ENCODE data around the gene RBM19.

Gene RBM19

DNA sequence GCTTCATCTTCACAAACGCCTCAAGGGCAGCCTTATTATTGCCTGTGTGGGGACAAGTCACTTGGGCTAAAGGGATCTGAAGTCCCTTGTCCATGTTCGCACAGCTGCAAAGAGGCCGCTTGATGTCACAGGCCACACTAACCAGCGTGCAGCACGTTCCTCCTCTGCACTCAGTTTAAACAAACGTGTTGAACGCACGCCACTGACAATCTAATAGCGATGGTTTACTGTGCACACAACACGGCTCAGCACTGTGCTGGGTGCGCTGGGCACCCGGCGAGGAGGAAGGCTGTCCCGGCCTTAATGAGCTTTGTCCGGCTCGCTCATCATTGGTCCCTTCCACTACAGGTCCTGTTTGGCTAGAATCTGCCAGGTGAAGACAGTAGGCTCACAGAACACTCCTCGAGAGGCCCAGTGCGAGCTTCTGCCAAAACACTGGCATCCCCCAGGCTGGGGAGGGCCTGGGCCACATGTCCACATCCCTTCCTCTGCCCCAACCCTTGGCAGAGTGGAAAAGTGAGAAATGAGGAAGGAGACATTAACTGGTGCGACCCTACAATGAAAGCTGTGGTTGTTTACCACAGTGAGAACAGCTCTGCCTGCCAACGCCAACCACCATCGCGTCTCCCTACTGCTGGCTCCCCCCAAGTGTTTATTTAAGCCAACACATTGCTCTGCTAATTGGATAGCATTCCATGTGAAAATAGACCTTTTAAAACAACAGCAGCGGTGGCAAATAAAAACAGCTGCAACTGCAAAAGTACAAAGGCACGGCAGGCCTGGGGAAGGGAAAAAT, 113.2 kb downstream of the RBM19 start:
- DNase-seq, result no peak

DNA sequence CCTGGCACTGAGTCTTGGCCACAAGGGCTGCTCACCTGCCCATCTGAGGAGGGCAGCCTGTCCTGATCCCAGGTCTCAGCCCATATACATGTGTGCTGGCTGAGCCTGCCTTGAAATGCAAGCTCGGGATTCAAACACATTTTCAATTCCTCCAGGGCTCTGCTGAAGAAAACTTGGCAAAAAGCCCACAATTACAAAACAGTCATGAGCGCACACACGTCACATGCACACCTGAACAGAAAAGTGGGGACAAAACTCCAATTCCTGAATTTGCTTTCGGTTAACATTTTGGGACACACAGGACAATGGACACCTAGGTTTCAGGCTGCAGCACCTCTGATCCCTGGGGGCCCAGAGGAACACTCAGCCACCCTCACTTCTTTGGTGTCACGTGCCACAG, 113.9 kb downstream of the RBM19 start:
- no peak for DNase-seq

DNA sequence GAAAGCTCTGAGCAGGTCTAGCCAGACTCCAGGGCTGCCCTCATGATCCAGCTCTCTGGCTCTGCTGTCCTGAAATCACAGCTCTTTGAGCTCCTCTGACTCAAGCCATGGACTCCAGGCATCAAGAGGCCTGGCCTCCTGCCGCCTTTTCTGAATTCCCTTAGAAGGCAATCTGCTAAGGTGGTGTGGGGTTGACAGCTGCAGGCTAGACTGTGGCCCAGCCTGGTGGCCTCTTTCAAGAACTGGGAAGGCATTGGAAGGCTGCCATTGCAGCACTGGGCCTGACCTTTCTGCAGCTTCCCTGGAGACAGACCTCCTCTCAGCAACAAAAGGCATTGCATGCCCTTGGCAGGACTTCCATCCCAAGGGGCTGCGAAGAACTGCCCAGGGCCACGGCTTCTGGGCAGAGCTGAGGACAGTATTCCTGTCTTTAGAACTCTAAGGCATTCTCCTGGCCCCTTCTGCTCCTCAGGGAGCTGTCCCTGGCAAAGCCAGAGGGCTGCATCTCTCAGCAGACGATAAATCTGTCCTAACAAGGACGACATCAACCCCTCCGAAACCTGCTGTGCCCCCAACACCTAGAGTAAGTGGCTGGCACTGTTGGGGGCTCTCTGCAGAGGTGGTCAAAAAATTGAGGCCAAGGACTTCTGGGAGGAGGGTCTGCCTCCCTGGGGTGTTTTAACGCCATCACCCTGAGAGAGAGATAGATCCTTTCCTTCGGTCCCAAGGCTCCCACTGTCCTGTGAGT, 115.6 kb downstream of the RBM19 start:
- DNase-seq, result no peak

DNA sequence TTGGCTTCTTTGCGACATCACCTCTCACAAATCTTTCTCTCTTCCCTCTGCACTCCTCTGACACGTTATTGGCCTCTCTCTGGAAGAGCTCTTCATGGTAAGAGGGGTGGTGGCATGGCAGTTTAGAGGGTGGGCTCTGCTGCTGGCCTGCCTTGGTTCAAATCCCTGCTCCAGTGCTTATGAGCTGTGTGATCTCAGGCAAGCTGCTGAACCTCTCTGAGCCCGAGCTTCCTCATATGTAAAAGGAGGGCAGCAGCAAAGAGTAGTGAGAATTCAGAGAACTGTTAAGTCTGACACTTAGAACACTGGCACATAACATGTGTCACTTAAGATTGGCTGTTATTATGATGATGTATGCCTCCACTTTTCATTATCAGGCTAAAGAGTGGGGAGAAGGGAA, 118.3 kb downstream of the RBM19 start:
- no peak for DNase-seq

DNA sequence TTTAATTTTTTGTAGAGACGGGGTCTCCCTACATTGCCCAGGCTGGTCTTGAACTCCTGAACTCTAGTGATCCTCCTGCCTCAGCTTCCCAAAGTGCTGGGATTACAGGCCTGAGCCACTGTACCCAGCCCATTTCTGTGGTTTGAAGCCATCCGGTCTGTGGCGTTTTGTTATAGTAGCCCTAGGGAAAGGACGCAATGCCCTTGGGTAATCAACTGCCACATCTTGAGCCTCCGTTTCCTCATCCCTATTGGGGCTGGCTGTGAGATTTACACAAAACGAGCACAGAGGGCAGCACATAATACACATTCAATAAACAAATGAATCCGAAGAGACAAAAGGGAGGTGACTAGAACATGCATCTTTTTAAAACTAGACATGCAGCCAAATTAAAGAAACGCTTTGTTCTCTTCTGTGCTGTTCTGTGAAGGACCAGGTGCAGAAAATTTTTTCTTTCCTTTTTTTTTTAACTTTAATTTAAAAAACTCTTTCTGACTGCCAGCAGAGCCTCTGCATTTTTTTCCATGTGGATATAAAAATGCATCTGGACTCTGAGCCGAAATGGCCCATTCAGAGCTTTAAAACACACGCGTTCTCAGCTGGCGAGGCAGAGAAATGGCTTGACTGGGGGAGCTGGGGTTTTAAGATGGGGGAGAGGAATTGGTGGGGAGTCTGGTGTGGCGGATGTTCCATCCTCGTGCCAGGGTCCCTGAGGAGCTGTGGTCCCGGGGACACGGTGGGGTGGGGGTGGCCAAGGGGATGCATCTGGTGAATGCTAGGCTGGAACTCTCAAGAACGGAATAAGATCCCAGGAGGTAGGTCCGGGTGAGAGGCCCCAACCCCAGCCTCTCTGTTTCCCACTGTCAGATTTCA, 119.0 kb downstream of the RBM19 start:
- no peak for DNase-seq

DNA sequence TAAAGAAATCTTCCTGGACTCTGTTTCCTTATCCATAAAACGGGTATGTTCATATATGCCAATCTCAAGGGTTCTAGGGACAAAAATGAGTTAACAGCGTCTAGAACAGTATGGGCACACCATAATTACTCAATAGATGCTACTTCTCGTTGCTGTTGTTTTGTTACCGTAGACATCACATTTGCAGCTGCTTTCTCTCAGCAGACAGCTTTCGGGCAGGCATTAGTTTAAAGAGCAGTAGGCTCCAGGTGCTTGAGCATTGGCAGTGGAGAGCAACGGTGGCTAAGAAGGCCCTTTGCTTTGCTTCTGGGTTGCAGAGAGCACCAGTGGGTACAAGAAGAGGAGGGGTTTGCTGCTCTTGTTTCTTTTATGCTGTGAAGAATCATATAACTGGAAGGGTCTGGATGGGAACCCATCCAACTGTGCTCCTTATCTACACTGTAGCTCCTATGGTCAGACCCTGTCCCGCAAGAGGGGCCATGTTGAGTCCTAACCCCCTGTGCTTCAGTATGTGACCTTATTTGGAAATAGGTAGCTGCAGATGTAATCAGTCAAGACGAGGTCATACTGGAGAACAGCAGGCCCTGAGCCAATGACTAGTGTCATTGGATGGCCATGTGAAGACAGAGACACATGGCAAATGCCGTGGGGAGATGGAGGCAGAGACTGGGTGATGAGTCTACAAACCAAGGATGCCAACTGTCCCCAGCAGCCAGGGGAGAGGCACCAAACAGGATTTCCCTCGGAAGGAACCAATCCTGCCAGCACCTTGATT, 120.0 kb downstream of the RBM19 start:
- no peak for DNase-seq

- no peak for DNase-seq
These were observed 121.5 kb downstream of the RBM19 start for GRCh38 chr12:113844495-113845210.

DNA sequence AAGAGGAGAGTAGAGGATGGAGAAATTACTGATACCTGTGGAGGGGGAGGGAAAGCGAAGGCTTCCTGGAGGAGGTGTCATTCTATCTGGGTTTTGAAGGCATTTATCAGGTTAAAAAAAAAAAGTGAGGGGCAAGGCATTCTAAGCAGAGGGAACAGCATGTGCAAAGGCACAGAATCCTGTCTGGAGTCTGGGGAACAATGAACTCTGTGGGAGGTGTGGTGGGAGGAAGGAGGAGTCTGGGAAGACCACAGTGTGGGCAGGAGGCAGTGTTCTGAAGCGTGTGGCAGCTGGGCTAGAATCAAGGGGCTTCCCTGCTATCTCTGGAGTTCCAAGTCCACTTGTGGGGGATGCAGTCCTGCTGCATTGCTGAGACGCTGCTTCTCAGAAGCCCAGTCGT, 123.4 kb downstream of the RBM19 start:
- DNase-seq, result no peak

DNA sequence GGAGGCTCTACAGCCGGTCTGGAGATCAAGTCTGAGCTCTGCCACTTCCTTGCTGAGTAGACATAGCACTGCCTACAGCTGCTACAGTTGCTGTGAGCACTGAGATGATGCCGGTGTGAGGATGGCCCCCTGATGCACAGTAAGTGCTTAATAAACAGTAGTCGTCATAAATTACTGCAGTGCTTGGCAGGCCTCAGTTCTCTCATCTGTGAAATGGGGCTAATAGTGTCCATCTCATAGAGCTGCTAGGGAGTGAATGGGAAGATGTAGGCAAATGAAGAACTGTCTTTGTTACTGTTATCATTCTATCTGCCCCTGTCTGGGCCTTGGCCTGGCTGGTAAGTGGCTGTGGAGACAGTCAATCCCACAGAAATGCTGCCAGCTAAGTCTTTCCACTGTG, 124.3 kb downstream of the RBM19 start:
- DNase-seq, result no peak

DNA sequence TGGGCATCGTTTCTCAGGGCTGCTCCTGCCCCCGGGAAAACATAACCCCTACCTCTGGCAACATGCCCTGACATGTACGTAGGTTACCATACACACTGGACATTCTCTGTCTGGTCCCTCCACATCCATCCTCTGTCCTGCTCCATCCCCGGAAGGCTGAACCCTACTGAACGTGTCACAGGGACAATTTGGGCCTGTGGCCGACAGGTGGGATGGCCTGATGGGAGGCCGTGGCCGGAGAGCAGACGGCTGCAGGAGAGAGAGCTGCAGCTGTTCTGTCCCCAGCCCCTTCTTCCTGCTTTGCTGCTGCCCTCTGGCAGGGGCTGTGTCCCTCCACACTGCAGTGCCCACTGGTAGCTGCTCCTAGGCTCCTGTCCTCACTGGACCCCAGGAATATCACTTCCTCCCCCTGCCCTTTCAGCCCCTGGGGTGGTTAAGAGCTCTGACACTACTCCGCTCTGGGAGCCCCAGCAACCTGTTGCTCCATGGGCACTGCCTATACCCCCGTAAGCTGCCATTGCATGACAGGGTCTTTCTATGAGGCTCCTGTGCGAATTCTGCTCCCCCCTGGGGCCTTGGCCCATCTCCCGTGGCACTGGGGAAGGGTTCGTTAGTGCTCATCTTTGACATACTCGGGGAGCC, 125.6 kb downstream of the RBM19 start:
- no peak for DNase-seq

GRCh38 chr12:113838896-113839295, 127.2 kb downstream of the RBM19 start:
- no peak for DNase-seq

DNA sequence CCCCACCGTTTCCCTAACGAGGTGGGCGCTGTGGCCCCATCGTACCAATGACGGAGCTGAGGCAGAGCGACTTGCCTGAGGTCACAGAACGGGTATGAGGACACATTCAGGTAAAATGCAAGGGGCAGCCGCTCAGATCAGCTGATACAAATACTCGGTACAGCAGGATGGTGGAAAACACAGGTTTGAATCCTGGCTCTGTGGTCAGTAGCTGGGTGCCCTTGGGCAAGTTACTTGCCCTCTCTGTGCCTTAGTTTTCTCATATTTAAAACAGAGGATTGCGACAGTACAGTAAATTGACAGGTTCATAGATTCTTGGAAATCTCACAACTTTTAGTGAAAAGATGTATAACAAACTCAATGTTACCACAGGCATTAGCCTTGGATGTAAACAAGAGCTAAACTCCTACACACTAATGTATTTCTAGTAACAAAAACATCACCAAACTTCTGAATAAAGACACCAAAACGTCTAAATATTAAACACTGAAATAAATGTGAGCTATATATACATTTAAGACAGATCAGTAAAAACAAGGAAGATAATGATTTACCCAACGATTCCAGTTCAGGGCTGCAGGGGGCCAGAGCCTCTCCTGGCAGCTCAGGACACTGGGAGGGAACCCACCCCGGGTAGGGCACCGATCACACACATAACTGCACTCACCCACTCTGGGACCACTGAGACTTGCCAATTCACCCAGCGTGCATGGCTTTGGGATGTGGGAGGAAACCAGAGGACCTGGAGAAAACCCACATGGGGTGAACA, 128.4 kb downstream of the RBM19 start:
- no peak for DNase-seq

DNA sequence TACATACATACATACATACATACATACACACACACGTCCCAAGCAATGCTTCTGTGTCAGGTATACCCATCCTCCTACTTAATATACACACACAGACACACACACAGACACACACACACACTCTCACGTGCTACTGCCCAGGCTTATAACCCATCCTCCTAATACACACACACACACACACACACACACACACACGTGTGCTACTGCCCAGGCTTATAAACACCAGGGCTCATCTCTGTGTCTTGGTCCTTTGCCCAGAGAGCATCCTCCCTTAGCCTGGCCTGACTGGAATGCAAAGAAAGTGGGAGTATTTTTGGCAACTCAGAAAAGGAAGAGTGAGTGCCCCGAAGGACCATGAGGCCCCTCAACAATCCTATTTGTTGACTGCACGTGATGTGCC, 129.0 kb downstream of the RBM19 start:
- DNase-seq, result no peak

DNA sequence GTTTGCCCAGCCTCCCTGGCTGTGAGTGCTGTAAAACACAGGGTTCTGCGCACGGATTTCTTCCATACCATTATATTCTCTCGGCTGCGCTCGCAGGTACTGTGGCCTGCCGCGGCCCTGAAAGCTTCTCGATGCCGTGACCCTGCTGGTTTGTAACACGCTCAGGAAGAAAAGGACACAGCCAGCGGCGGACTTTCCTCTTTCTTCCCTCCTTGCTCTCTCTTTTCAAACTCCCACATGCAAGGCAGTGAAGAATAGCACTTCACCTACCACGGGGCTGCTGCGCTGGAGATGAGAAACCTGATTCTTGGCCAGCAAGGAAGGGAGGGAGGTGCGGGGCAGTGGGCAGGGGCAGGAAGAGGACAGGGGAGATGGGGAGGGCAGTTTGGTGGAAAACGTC, 130.2 kb downstream of the RBM19 start:
- DNase-seq, result no peak

DNA sequence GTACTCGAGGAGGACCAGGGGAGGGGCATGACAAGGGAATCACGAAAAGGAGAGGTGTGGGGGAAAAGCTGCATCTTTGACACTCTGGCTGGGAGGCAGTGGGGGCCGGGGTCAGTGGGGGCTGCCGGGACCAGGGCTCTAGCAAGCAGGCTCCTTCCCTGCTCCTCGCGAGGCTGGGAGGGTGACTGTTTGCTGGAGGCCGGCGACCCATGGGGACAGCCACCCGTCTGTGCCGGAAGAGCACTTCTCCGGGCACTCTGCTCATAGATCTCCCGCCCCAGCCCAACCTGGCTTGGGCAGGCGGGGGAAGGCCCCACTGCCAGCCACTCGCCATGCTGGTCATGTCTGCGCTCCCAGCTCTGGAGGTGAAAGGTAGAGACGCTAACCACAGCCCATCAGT, 130.7 kb downstream of the RBM19 start:
- no peak for DNase-seq

DNA sequence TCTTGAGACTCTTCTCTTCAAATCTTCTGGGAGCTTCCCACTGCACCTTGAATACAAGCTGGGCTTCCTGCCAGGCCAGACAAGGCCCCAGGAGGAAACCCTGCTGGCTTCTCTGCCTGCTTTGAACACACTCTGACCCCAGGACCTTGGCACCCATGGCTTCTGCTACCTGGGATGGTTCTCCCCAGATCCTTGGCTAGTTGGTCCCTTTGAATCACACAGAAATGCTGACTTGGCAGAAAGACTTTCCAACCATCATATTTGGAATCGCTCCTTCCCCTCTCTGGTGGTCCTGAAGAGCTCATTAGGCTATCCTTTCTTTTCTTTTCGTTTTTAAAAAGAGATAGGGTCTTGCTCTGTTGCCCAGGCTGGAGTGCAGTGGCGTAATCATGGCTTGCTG, 132.7 kb downstream of the RBM19 start:
- DNase-seq, result no peak

GRCh38 chr12:113831476-113831875, 134.6 kb downstream of the RBM19 start:
- DNase-seq, result no peak

- DNase-seq, result no peak
These were observed 135.1 kb downstream of the RBM19 start for GRCh38 chr12:113831016-113831415.

GRCh38 chr12:113829212-113829611, 136.9 kb downstream of the RBM19 start:
- no peak for DNase-seq

GRCh38 chr12:113827539-113828114, 138.5 kb downstream of the RBM19 start:
- DNase-seq, result no peak
